GM20431 (cell line): ENCODE measurements around the gene USP21.

Experiments used
- in situ Hi-C: fragments of 300-500 bp; cut with MseI, MboI; formaldehyde crosslinking; loops from one replicate; pipeline ENCODE4 v1.15.0; 2020; ENCODE audit warnings: low sequenced_read_pairs; ENCODE audit not compliant: unreplicated experiment

The USP21 gene

GRCh38 chr1:161166669-161167548, 7.6 kb downstream of the USP21 start:
- in situ Hi-C loops = no loop called here

GRCh38 chr1:161168906-161169305, 9.6 kb downstream of the USP21 start:
- in situ Hi-C loops = no loop called here

GRCh38 chr1:161171191-161171590, 11.9 kb downstream of the USP21 start:
- in situ Hi-C loops = no loop called here

GRCh38 chr1:161171696-161172095, 12.4 kb downstream of the USP21 start:
- in situ Hi-C loops = no loop called here

GRCh38 chr1:161172349-161172748, 13.0 kb downstream of the USP21 start:
- in situ Hi-C loops = no loop called here

GRCh38 chr1:161172776-161173376, 13.6 kb downstream of the USP21 start:
- in situ Hi-C loops = no loop called here

GRCh38 chr1:161173711-161174110, 14.4 kb downstream of the USP21 start:
- in situ Hi-C loops = no loop called here

GRCh38 chr1:161174911-161175310, 15.6 kb downstream of the USP21 start:
- in situ Hi-C loops = no loop called here

GRCh38 chr1:161175771-161176453, 16.6 kb downstream of the USP21 start:
- in situ Hi-C loops = no loop called here

- in situ Hi-C loops = no loop called here
These were observed 17.3 kb downstream of the USP21 start for GRCh38 chr1:161176468-161177111.

- in situ Hi-C loops = no loop called here
These were observed 18.0 kb downstream of the USP21 start, which contains the start of gene B4GALT3 for GRCh38 chr1:161177112-161177935. Gene B4GALT3, minus strand, starts transcription at chr1:161177507. Its CDS starts 1,447 bp downstream, at chr1:161176060.

GRCh38 chr1:161177936-161178244, 18.6 kb downstream of the USP21 start:
- in situ Hi-C loops = no loop called here

- in situ Hi-C loops = no loop called here
These were observed 20.4 kb downstream of the USP21 start for GRCh38 chr1:161179698-161180097.

- in situ Hi-C loops = no loop called here
These were observed 21.3 kb downstream of the USP21 start for GRCh38 chr1:161180639-161181038.

- in situ Hi-C loops = no loop called here
These were observed 22.9 kb downstream of the USP21 start for GRCh38 chr1:161182214-161182613.

- in situ Hi-C loops = no loop called here
These were observed 26.0 kb downstream of the USP21 start for GRCh38 chr1:161185282-161185682.

GRCh38 chr1:161185732-161186311, 26.5 kb downstream of the USP21 start:
- in situ Hi-C loops = no loop called here

GRCh38 chr1:161187311-161187710, 28.0 kb downstream of the USP21 start:
- in situ Hi-C loops = no loop called here

GRCh38 chr1:161188381-161188780, 29.1 kb downstream of the USP21 start:
- in situ Hi-C loops = no loop called here
